Adrenal gland (tissue), 12 donors: ENCODE results near the gene HSDL2. TPM values are rescaled to one million over a fixed set of nuclear protein-coding genes. Genes with fewer than 3 reads are reported as not detected.
"Not testable (repeated sequence)": the region's sequence is repeated elsewhere in the genome, so short reads cannot be mapped to it uniquely, and the experiment has no call there.

Source experiments
- DNase-seq, 7 donors: peaks; one replicate each; pipeline ENCODE4 v3.0.0-alpha.2; 2019 to 2020
- H3K27ac ChIP-seq, 5 donors: fragments of 200-600 bp; sonication (generic) in 4 of 5; 1 replicate in 3 of 5; 2 replicates in 2 of 5; pipeline versions ENCODE4 v1.5.1 to v1.8.0; 2016 to 2020; ENCODE audit warnings: mild to moderate bottlenecking in 1 of 5
- H3K27me3 ChIP-seq: fragments of 200-600 bp; 2 replicates; pipeline ENCODE4 v1.8.0; 2021
- H3K36me3 ChIP-seq, 2 donors: fragments of 200-600 bp; replicated peaks in 1 of 2; 1 replicate in 1 of 2; 2 replicates in 1 of 2; pipeline versions ENCODE4 v1.5.1 to v1.8.0; 2018 to 2022
- H3K4me1 ChIP-seq, 2 donors: fragments of 200-600 bp; replicated peaks in 1 of 2; 1 replicate in 1 of 2; 2 replicates in 1 of 2; pipeline versions ENCODE4 v1.5.1 to v1.8.0; 2018 to 2021
- H3K4me3 ChIP-seq, 4 donors: fragments of 200-600 bp; sonication (generic) in 3 of 4; one replicate each; pipeline ENCODE4 v1.5.1; 2016 to 2018
- H3K9me3 ChIP-seq, 3 donors: fragments of 200-600 bp; sonication (generic) in 1 of 3; replicated peaks in 1 of 3; 1 replicate in 2 of 3; 2 replicates in 1 of 3; pipeline versions ENCODE4 v1.5.1 to v1.8.0; 2016 to 2021
- POLR2A ChIP-seq, 2 donors: fragments of 450-650 bp; IDR thresholded peaks; one replicate each; pipeline ENCODE4 v1.6.1; 2017; ENCODE audit warnings: antibody characterized with exemption in 2 of 2, mild to moderate bottlenecking in 2 of 2, moderate library complexity in 1 of 2
- WGBS, 4 donors: extraction: QIAGEN DNeasy Blood & Tissue Kit in 2 of 4; methylation state at CpG; one replicate each; pipeline versions ENCODE4 v1.1.5 to v1.1.7; 2013 to 2017; 5-methylcytosine and 5-hydroxymethylcytosine counted together
- intact Hi-C, 2 donors: fragments of 100-400 bp; cut with DNase I; formaldehyde crosslinking; loops; one replicate each; pipeline versions ENCODE4 v1.14.1 to v1.15.0; 2022 to 2023
- polyA plus RNA-seq, 3 donors: library from polyadenylated mRNA; stranded (reverse); fragments of 200-250 nt in 2 of 3; fragments of 350-450 nt in 1 of 3; fragmentation: Illumina TruSeq in 1 of 3; extraction: RNeasy Lipid Tissue Mini Kit (QIAGEN cat#74804) in 1 of 3; gene quantifications; one replicate each; pipeline ENCODE4 v1.2.3, GENCODE V29; 2013 to 2014
- total RNA-seq, 9 donors: library from RNA; depleted of rRNA in 4 of 9; stranded (reverse); fragments of >200 nt in 4 of 9; fragments of 120-200 nt in 1 of 9; fragmentation: NEBNext Ultra II Directional in 1 of 9; extraction: Animal tissue kit (Norgen Biotek cat#: 25700) in 1 of 9; gene quantifications; one replicate each; pipeline versions ENCODE4 v1.1.0 to v1.2.4, GENCODE V29; 2013 to 2023
- TF ChIP-seq, protein P1 (sequence below), 6 experiments: fragments of 450-650 bp in 4 of 6; fragments of 200-600 bp in 2 of 6; sonication (generic) in 1 of 6; IDR thresholded peaks; 1 replicate in 5 of 6; 2 replicates in 1 of 6; pipeline versions ENCODE4 v1.5.1 to v1.8.0; 2016 to 2021; ENCODE audit warnings: antibody characterized with exemption in 6 of 6, mild to moderate bottlenecking in 2 of 6, moderate library complexity in 1 of 6
- donor health status: healthy with polysubstance abuse.
- donor health status: Bipolar disorder and iron deficiency.
- donor health status: DM: yes; HTN: yes; CAD: no.
- donor health status: DM: no; HTN: no; CAD: no.
- donor health status: DM: no; HTN: no; CAD: no.
- donor health status: DM: yes; HTN: yes; CAD: no.

Gene HSDL2
- total and polyA plus RNA-seq, 12 donors, result 43.8 to 127 (median 85.2) TPM

DNA sequence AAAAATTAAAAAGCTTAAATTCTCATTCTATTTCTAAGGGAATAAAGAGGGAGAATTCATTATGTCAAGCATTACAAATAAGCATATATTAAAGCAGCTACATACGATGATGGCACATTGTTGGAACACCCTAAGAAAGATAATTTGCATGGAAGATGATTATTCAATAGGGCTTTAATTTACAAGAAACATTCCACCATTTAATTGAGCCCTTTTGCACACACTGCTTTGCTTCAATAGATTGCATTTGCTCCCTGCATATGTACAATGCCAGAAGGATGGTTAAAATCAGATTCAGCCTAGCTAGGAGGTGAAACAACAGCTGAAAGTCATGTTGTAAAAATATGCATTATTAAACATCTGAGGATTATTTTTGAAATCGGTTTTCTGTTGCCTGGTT lies 128.5 kb downstream of the HSDL2 start:
- intact Hi-C loops, result no loop called here
- WGBS, 4 donors, result 62 to 80% (median 72%) methylated on average over 2 of the region's 2 CpGs
- H3K27ac ChIP-seq, result no peak overlapping the region

DNA sequence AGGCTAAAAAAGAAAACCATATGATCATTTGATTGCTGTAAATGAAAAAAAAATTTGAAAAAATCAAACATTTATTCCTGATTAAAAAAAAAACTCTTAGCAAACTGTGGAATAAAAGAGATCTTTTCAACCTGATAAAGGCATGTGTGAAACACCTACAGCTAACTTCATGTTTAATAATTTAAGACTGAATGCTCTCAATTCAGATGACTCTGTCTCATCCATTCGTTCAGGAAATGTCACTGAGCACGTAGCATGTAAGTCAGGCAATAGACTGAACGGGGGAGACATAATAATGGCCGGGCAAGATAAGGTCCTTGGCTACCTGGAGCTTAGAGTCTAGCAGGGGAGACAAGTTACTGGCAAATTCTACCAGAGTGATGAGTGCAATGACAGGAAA lies 132.5 kb downstream of the HSDL2 start:
- H3K27ac ChIP-seq, H3K27me3 ChIP-seq, H3K9me3 ChIP-seq, H3K36me3 ChIP-seq, intact Hi-C loops, DNase-seq, H3K4me3 ChIP-seq: not testable (repeated sequence)
- peaks cover 0 to 12% of the 10 kb centered on the region in 2 donors for H3K4me1 ChIP-seq
- WGBS, 4 donors, result 64 to 72% (median 71%) methylated on average over 3 to 4 of the region's 4 CpGs

More for the DNA sequence above, 128.5 kb downstream of the HSDL2 start:
- Histone ChIP-seq H3K4me1 (peaks cover 5 to 22% of the 10 kb centered on the region in 2 donors), H3K9me3 (no peaks in the 10 kb centered on the region), H3K36me3 (no peaks in the 10 kb centered on the region), H3K4me3 (no peak overlapping the region), H3K27me3 (no peaks in the 10 kb centered on the region)
- TF ChIP-seq, protein P1, sequence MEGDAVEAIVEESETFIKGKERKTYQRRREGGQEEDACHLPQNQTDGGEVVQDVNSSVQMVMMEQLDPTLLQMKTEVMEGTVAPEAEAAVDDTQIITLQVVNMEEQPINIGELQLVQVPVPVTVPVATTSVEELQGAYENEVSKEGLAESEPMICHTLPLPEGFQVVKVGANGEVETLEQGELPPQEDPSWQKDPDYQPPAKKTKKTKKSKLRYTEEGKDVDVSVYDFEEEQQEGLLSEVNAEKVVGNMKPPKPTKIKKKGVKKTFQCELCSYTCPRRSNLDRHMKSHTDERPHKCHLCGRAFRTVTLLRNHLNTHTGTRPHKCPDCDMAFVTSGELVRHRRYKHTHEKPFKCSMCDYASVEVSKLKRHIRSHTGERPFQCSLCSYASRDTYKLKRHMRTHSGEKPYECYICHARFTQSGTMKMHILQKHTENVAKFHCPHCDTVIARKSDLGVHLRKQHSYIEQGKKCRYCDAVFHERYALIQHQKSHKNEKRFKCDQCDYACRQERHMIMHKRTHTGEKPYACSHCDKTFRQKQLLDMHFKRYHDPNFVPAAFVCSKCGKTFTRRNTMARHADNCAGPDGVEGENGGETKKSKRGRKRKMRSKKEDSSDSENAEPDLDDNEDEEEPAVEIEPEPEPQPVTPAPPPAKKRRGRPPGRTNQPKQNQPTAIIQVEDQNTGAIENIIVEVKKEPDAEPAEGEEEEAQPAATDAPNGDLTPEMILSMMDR (IDR thresholded peaks at IDR 0.05), result no peak
- TF ChIP-seq POLR2A (IDR thresholded peaks at IDR 0.05), result no peak
- no peak for DNase-seq

DNA sequence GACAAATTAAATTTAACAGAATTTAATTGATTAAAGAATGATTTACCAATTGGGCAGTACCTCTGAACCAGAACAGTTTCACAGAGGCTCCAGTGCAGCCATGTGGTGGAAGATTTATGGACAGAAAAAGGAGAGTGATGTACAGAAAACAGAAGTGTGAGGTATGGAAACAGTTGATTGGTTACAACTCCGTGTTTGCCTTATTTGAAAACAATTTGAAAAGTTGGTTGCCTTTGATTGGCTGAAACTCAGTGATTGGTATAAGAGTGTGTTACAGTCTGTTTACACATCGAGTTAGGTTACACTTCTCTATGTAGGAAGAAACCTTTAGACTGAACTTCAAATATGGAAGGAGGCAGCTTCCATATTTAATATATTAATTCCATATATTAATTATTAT lies 136.9 kb downstream of the HSDL2 start:
- no peak for DNase-seq
- Histone ChIP-seq H3K27me3 (no peaks in the 10 kb centered on the region), H3K4me1 (peaks cover 0 to 29% of the 10 kb centered on the region in 2 donors), H3K27ac (peak overlapping the region in 1 of 5 donors; percentile 22), H3K4me3 (no peak overlapping the region), H3K36me3 (no peaks in the 10 kb centered on the region), H3K9me3 (no peaks in the 10 kb centered on the region)
- TF ChIP-seq, protein P1 (IDR thresholded peaks at IDR 0.05), result no peak
- TF ChIP-seq POLR2A (IDR thresholded peaks at IDR 0.05), result no peak
- intact Hi-C loops, result no loop called here
- 88 to 95% (median 92%) methylated on average over 2 of the region's 2 CpGs for WGBS, 4 donors

- 82 to 92% (median 87%) methylated on average over 1 of the region's 1 CpG for WGBS, 4 donors
- Histone ChIP-seq H3K27me3 (no peaks in the 10 kb centered on the region), H3K4me3 (no peak overlapping the region), H3K9me3 (no peaks in the 10 kb centered on the region), H3K4me1 (peaks cover 0 to 29% of the 10 kb centered on the region in 2 donors), H3K36me3 (no peaks in the 10 kb centered on the region), H3K27ac (no peak overlapping the region)
- DNase-seq, result no peak
- no peak for TF ChIP-seq POLR2A (IDR thresholded peaks at IDR 0.05)
- TF ChIP-seq, protein P1 (IDR thresholded peaks at IDR 0.05), result no peak
- intact Hi-C loops, result no loop called here
These were observed 140.2 kb downstream of the HSDL2 start for GRCh38 chr9:112520069-112520468.

GRCh38 chr9:112520656-112521055 lies 140.7 kb downstream of the HSDL2 start:
- Histone ChIP-seq H3K4me1 (peaks cover 0 to 29% of the 10 kb centered on the region in 2 donors), H3K9me3 (no peaks in the 10 kb centered on the region), H3K27ac (no peak overlapping the region), H3K36me3 (no peaks in the 10 kb centered on the region), H3K4me3 (no peak overlapping the region), H3K27me3 (no peaks in the 10 kb centered on the region)
- WGBS, 4 donors, result 62 to 93% (median 76%) methylated on average over 3 of the region's 3 CpGs
- TF ChIP-seq POLR2A (IDR thresholded peaks at IDR 0.05), result no peak
- TF ChIP-seq, protein P1 (IDR thresholded peaks at IDR 0.05), result no peak
- intact Hi-C loops, result no loop called here
- no peak for DNase-seq
